CD4-positive, alpha-beta T cell treated with Interleukin-1 beta for 1 hour (primary cell): ENCODE data around the gene HARBI1.

Experiments
- DNase-seq, 2 donors: peaks; one replicate each; pipeline ENCODE4 v3.0.0-alpha.2; 2020 to 2022

Gene HARBI1, protein sequence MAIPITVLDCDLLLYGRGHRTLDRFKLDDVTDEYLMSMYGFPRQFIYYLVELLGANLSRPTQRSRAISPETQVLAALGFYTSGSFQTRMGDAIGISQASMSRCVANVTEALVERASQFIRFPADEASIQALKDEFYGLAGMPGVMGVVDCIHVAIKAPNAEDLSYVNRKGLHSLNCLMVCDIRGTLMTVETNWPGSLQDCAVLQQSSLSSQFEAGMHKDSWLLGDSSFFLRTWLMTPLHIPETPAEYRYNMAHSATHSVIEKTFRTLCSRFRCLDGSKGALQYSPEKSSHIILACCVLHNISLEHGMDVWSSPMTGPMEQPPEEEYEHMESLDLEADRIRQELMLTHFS

DNA sequence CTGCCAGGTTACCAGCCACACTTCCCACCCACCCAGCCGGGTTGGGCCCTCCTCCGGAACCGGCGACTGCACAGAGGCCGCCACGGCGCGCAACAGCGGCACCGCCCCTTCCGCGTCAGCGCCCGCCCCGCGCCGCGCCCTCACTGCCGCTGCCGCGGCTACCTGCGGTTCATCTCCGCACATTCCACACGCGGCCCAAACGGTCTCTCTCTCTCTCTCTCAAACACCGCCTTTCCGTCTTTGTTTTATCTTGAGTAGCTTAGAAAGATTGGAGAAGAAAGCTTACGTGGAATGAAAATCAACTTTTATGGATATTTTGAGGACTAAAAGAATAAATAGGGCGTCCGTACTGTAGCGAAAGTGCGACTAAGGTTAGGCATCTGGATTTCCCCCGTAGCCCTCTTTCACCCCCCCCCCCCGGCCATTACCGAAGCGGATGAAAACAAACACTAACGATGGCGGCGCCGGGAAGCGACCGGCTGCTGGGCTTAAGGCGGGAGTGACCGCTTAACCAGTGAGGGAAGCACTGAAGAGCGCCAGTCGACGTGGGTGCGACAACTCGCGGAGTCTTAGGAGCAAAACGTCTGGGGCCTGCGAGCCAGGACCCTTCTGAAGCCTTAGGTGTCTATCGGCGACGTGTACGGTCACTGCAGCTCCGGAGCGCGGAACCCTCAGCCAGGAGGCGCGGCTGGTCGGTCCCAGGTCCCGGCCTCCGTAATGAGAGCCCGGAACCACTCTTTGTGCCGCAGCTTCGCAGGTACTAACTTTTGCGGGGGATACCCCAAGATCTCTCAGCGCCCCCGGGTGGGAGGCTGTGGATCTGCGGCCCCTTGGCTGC is at the start of gene HARBI1, which contains the start of gene ATG13:
Gene HARBI1 (minus strand): TSS at position 94 of the 838 bp plus-strand sequence. CDS start 990 bp downstream, outside the sequence.
Gene ATG13 (plus strand): TSS at position 420 of the 838 bp plus-strand sequence. CDS start 26,739 bp downstream, outside the sequence.
- DNase-seq: peak; percentile 93

DNA sequence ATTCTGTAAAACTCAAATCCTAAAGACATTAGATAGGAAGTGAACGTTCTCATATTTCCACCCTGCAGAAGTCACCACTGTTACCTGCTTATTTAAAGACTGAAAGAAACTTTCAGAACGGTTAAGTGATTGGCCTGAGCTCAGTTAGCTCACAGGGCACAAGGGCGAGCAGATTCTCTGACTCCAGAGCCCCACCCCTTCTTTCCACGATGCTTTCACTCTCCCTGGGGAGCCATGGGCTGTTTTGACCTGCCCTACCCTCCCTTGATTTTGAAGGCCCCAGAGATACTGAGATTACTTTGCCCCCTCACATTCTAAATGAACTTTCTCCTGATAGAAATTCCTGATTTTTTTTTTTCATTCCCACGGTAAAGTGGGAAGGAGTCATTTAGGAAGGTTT is 49.5 kb upstream of the HARBI1 start:
- DNase-seq: no peak

DNA sequence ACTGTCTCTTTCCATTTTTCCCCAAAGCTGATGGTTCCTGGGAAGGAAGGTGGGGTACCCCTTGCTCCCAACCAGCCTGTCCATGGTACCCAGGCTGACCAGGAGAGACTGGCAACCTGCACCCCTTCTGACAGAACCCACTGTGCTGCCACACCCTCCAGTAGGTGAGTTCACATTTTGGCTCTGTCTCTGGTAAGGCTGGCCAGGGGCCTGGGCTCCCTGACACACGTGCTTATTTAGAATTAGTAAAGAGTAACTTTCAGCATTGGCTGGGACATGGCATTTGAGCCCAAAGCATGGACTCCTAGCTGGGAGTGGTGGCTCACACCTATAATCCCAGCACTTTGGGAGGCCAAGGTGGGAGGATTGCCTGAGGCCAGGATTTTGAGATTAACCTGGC is 48.3 kb upstream of the HARBI1 start:
- no peak for DNase-seq

DNA sequence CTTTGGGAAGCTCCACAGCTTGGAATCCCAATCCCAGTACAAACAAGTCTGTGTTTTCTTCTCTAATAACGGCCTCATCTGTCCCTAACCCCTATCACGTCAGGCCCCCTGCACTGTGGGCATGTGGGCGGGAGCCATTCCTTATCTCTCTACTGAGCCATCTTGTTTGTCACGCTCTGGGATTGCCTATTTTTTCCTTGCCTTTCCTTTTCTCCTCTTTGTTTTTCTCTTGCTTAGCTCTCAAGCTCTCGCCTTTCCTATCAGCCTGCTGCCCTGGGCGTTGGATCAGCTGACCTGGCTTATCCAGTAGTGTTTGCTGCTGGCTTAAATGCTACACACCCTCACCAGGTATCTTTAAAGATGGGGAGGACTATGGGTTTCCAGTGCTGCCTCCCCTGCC is 47.6 kb upstream of the HARBI1 start:
- DNase-seq: no peak

DNA sequence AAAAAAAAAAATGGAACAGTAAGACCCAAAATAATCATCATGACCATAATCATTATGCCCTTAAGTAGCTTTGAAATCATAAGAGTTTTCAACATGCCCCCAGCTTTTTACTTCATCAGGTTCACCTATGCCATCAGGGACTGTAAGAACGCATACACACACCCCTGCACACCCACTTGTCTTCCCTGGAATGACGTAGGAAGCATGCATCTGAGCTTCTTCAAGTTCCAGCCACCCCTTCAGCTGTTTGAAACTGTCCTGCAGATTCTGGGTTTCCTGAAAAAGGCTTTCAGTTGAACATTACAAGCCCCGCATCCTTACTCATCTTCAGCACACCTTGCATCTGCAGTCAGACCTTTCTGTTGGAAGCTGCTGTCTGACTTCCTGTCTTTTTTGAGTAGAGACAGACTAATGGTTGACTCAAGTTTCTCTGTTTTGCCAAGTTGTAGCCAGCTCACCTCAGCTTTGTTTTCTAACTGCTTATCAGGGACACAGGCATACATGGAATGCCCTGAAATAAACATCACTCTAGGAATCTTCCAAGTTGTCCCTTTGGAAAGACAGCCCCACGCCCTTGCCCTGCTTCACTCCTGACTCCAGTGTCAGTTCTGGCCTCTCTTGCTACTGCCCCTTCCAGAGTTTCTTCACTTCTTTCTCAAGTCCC is 46.4 kb upstream of the HARBI1 start:
- no peak for DNase-seq

DNA sequence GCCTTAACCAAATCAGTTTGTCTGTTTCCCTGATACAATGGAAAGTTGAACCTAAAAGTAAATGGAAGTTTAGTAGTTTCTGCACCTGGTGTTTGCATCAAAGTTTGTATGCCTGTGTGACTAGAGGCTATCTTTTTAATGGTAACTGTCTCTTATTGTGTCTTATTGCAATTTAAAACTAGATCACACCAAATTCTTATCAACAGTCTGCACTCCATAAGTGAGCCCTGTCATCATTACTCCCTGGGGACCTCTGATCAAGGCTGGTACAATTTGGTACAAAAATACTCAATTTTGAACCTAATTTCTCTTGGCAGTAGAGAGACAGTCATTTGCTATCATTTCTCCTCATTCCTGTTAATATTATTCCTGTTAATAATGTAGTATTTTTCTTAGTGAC is 45.3 kb upstream of the HARBI1 start:
- no peak for DNase-seq

DNA sequence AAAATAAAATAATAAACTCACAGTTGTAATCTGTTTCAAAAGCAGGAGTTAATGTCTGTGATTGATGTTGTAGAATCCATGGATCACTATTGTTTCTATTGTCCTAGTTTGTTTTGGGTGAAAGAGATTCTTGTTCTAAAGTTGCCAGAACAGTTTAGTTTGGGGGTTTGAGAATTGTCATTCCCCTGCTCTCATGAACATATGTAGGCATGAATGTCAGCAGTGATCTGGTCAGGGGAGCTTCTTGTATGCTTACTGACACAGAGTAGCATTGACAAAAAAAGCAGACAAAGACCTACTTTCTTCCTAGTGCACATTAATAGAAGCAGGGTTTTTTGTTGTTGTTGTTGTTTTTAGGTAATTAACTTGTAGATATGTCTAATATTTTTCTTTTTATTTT is 44.8 kb upstream of the HARBI1 start:
- DNase-seq: no peak

DNA sequence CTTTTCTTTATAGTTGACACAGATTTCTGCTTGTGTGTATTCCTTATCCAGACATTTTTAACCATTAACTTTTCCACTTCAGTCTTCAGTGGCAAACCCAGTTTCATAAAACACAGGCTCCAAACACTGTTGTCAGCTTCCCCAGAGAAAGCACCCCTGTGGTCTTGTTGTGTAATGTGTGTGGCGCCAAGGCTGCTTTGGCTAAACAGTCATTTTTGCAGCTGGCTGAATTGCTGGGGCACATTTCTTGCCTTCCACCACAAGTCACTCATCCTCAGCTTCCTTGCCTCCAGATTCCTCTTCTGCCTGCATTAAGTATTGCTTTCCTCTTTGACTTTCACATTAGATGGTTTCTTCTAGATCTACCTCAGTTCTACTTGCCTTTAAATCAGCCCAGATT is 42.9 kb upstream of the HARBI1 start:
- no peak for DNase-seq

DNA sequence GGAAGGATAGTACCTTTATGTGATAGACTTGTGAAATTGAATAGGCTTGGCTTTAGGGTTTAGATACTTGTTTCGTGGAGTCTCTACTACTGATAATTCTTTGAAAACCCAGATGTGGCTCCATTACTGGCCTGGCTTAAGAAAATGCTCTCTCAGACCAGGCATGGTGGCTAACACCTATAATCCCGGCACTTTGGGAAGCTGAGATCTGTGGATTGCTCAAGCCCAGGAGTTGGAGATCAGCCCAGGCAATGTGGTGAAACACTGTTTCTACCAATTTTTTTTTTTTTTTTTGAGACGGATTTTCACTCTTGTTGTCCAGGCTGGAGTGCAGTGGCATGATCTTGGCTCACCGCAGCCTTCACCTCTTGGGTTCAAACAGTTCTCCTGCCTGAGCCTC is 41.2 kb upstream of the HARBI1 start:
- no peak for DNase-seq

DNA sequence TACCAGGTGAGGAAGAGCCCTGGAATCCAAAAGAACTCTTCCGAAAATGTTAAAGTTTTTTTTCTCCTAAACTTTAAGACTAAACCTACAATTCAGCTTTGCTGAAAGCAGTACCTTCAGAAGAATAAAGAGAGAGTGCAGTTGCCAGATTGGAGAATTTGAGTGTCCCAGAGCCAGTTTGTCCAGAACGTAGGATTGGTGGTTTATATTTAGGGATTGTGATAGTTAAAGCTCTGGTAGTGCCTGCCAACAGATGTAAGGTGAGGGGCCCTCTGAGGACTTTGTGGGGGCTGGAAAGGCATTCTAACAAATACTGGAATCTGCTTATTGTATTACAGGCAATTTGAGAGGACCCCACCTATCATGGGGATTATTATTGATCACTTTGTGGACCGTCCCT is 40.2 kb upstream of the HARBI1 start:
- DNase-seq: no peak

DNA sequence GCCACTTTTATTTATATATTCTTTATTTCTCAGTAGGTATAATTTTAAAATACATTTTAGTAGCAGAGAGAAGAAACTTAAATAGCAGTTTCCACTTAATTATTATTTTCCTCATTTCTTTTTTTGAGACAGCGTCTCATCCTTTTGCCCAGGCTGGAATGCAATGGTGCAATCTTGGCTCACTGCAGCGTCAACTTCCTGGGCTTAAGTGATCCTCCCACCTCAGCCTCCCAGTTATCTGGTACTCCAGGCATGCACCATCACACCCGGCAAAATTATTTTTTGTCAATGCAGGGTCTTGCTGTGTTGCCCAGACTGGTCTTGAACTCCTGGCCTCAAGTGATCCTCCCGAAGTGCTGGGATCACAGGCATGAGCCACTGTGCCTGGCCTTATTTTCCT is 38.6 kb upstream of the HARBI1 start:
- no peak for DNase-seq

DNA sequence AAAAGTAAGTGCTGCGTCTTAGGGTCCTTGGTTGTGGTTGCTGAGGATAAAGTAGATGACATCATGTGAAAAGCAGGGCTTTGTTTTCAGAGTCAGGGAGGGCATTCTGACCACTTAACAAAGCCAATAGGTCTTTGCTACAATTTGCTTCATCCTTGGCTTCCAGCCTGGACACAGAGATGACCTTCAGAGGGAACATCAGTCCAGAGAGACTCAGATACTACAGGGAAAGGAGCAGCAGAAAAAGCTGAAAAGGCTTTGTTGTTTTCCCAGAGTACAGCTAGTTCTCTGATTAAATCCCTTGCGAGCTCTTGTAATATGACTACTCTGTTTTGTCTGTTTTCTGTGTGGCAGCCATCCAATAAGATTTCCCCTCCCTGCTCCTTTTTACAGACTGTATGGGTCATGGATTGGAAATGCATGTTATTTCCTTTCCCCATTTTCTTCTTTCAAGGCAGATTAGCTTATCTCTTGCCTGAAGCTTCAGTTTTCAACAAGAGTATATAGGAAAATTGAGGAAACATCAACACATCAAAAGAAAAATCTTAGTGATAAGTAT is 32.2 kb upstream of the HARBI1 start:
- DNase-seq: no peak

DNA sequence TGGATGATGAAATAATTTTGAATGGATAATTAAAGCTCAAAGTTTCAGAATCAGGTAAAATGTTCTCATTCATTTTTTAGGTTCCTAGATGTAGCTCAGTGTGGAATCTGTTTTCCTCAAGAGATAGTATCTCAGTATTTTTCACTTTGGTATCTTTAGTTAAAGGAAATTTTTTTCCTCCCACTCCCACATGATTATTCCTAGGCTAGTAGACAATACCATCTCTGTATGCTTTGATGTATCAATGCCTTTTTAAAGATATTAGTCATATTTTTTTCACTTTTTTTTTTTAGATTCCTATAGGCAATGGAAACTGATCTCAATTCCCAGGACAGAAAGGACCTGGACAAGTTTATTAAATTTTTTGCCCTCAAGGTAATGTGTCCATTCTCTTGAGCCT is 27.0 kb upstream of the HARBI1 start:
- no peak for DNase-seq

DNA sequence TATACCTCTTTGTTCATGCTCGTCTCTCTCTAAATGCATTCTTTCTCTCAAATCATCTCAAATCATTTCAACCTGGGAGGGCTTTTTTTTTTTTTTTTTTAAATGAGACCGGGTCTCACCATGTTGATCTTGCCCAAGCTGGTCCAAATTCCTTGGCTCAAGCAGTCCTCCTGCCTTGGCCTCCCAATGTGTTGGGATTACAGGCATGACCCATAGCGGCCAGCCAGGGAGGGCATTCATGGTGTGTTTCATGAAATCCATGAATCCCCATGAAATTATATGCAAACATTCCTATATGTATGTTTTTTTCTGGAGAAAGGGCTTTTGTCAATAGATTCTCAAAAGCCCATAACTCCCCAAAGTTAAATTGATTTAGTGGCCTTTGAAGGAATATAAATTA is 26.5 kb upstream of the HARBI1 start:
- no peak for DNase-seq

DNA sequence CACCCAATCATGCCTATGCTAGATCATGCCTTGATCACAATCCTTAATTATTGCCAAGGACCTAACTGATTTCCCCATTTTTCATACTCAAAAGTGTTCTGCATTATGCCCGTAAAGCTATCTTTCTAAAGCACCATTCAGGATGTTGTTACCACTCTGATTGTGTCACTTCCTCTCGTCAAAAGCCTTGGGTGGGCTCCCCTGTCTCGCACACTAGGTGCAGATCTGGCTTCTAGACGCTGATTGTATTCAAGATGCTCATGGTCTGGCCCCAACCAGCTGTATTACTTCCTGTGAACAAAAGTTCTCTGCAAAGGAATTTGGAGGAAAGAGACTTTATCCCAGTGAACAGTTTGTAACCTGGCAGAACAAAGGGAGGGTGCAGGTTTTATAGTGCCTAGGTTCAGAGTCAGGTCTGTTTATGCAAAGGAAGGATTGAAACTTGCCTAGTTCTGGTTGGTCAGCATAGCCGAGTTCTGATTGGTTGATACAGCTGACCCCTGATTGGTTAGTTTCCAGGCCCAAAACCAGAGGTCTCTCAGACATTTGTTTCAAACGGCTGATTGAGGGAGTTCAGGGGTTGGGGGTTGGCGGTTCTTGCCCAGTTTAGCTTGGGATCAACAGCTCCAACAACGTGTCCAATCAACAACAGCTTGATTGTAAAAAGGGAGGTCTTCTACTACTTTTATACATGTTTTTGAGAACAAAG is 25.8 kb upstream of the HARBI1 start:
- DNase-seq: no peak

DNA sequence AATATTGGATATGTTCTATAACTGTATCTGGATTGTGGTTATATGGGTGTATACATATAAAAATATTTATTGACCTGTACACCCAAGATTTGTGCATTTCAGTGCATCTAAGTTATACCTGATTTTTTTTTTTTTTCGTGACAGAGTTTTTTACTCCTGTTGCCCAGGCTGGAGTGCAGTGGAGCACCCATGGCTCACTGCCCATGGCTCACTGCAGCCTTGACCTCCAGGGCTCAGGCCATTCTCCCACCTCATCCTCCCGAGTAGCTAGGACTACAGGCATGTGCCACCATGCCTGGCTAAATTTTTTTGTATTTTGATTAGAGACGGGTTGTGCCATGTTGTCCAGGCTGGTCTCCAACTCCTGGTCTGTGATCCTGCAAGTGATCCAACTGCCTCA is 24.6 kb upstream of the HARBI1 start:
- no peak for DNase-seq

DNA sequence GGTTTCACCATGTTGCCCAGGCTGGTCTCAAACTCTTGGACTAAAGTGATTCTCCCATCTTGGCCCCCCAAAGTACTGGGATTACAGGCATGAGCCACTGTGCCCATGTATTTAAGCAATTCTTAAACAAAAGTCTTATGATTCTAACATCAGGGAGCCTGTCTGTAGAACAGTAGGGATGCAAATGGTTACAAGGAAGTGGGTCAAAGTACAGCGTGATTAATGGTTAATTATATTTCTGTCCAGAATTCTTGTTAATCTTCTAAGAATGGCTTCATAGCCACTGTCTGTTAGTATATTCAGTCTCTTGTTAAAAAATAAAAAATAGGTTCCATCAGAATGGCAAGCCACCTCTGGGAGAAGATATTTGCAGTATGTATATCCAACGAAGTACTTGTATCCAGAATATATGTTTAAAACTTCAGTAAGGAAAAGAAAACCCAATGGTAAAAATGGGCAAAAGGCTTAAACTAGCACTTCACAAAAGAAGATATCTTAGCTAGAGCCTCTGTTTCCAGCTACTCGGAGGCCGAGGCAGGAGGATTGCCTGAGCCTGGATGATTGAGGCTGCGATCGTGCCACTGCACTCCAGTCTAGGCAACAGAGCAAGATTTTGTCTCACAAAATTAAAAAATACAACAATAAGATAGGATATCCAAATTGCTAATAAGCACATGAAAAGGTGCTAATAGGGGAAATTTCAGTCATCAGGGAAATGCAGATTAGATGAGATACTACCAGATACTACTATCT is 23.2 kb upstream of the HARBI1 start:
- no peak for DNase-seq

DNA sequence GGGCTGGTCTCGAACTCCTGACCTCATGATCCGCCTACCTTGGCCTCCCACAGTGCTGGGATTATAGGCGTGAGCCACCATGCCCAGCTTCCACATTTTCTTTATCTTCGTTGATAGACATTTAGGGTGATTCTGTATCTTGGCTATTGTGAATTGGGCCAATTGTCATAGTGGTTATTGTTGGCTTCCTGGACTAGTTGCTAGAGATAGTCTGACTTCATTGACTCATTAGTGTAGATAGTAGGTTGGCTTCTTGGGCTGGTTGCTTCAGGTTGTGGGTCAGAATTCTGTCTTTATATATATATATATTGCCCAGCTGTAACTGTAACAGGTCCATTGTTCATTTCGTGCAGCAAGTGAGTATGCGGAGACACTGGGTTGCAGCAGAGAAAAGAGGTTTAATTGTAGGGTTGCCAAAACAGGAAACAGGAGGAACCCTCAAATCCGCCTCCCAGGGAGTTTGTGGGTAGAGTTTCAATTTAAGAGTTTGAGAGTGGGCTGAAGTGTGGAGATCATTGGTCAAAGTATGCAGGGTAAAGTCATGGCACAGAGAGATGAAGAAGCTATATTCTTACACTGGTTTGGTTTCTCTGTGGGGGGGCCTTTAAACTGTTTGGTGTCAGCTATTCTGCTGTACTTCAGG is 22.3 kb upstream of the HARBI1 start:
- no peak for DNase-seq

DNA sequence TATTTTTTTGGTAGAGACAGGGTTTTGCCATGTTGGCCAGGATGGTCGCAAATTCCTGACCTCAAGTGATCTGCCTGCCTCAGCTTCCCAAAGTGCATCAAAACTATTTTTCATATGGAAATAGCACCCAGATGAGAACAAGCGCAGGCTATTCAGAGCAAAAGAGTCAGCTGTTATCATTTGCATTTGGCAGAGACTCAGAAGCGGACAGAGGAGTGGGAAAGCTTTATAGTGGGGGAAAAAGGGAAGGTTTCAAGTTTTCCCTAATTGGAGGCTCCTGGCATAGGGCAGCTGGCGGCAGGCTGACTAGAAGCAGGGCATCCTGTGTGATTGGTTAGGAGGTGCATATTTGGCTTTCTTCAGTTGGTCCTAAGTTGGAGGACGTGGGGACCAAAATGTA is 20.5 kb upstream of the HARBI1 start:
- no peak for DNase-seq

DNA sequence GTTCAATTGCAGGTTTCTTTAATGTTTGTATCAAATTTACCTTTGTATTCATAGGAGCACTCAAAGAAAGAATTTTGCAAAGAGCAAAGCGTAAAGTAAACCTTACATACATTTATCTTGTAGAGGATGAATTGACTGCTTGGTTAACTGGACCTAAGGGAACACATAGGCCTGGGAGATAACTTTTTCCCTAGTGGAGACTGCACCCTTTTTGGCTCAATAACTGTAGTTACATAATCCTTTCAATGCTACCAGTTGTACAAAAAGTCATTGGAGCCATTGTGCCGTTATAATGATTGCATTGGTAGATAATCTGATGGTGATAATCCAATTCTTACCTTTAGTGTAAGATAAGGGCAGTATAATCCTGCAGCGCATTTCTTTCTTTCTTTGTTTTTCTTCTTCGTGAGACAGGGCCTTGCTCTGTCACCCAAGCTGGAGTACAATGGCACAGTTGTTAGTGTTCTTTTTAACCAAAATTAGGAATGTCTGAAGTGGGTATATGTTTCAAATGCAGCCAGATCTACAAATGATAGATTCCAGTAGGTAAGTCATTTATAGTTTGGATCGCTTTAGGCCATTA is 18.6 kb upstream of the HARBI1 start:
- DNase-seq: no peak
